Motor neuron (in vitro differentiated cells): ENCODE results near the gene ADAD2. TPM values are rescaled to one million over a fixed set of nuclear protein-coding genes. Genes with fewer than 3 reads are reported as not detected.

ENCODE experiments used
- ATAC-seq, 8 experiments: fragments of 200-7000 bp; cut with Tn5 transposase; replicated peaks in 6 of 8; 2 replicates each; pipeline ENCODE4 v1.8.0; 2021; ENCODE audit warnings: mild to moderate bottlenecking in 8 of 8, moderate library complexity in 8 of 8
- H3K27ac ChIP-seq, 2 donors: fragments of 250-450 bp; sonication (Bioruptor Pico); 2 replicates each; pipeline ENCODE4 v1.9.0; 2021; ENCODE audit warnings: antibody characterized with exemption in 2 of 2, mild to moderate bottlenecking in 2 of 2, moderate library complexity in 1 of 2
- H3K4me1 ChIP-seq, 2 donors: fragments of 250-450 bp; sonication (Bioruptor Pico); replicated peaks in 1 of 2; 2 replicates each; pipeline ENCODE4 v1.6.1; 2021; ENCODE audit warnings: antibody characterized with exemption in 2 of 2, mild to moderate bottlenecking in 2 of 2, moderate library complexity in 1 of 2
- H3K4me3 ChIP-seq, 5 donors: fragments of 250-450 bp; sonication (Bioruptor Pico); 2 replicates each; pipeline ENCODE4 v1.9.0; 2021; ENCODE audit warnings: antibody characterized with exemption in 5 of 5, mild to moderate bottlenecking in 5 of 5, moderate library complexity in 4 of 5
- WGBS, 10 experiments: fragments of 450-650 bp; shearing (Covaris generic); methylation state at CpG; one replicate each; pipeline ENCODE4 v1.0.0; 2022; 5-methylcytosine and 5-hydroxymethylcytosine counted together
- in situ Hi-C, 9 experiments: fragments of 400-800 bp; cut with MboI; loops; one replicate each; pipeline ENCODE4 v1.15.0; 2021; ENCODE audit warnings: low sequenced_read_pairs in 9 of 9, low pct_unique_long_range_greater_than_20kb in 2 of 9; ENCODE audit not compliant: unreplicated experiment in 9 of 9
- total RNA-seq, 8 experiments: library from RNA; unstranded; fragments of 300-600 nt; gene quantifications; 2 replicates each; pipeline versions ENCODE4 v1.2.3 to v1.2.4, GENCODE V29; 2022

Gene ADAD2
- total RNA-seq, 8 experiments from 2014 or later: 0.05 to 2.1 (median 0.81) TPM; not detected in 3

- ATAC-seq: no peak
- Histone ChIP-seq H3K4me1 (peaks cover 23 to 27% of the 10 kb centered on the region in 2 donors), H3K27ac (no peak overlapping the region), H3K4me3 (no peak overlapping the region)
- in situ Hi-C loops: no loop called here
- 80 to 100% (median 87%) methylated on average over 2 to 10 of the region's 25 CpGs; no CpG with 5 or more reads in 5 of the 10 experiments for WGBS, 10 experiments
These were observed 45.7 kb downstream of the ADAD2 start for GRCh38 chr16:84236671-84237070.

GRCh38 chr16:84237994-84238750 is 47.2 kb downstream of the ADAD2 start:
- no peak for ATAC-seq
- 42 to 98% (median 82%) methylated on average over 1 to 16 of the region's 17 CpGs; no CpG with 5 or more reads in 2 of the 10 experiments for whole genome bisulfite sequencing, 10 experiments

GRCh38 chr16:84239141-84239769 is 48.3 kb downstream of the ADAD2 start:
- peak in 1 of 8 experiments; percentile 18 for ATAC-seq
- Histone ChIP-seq H3K27ac (no peak overlapping the region), H3K4me3 (no peak overlapping the region), H3K4me1 (peaks cover 22 to 26% of the 10 kb centered on the region in 2 donors)
- WGBS, 10 experiments: 16 to 92% (median 60%) methylated on average over 2 to 7 of the region's 10 CpGs; no CpG with 5 or more reads in 2 of the 10 experiments
- in situ Hi-C loops: no loop called here

More at GRCh38 chr16:84237994-84238750, 47.2 kb downstream of the ADAD2 start:
- H3K4me3 ChIP-seq: no peak overlapping the region
- no peak overlapping the region for H3K27ac ChIP-seq
- in situ Hi-C loops: no loop called here
- H3K4me1 ChIP-seq: peaks cover 23 to 27% of the 10 kb centered on the region in 2 donors

GRCh38 chr16:84239909-84240308 is 49.0 kb downstream of the ADAD2 start, which contains the start of gene KCNG4:
Gene KCNG4 (minus strand): TSS chr16:84240012. CDS start chr16:84237485, 2,527 bp downstream.
- in situ Hi-C loops: no loop called here

GRCh38 chr16:84240455-84240854 is 49.5 kb downstream of the ADAD2 start:
- in situ Hi-C loops: no loop called here
- ATAC-seq: no peak
- 0 to 100% (median 86%) methylated on average over 1 to 2 of the region's 2 CpGs; no CpG with 5 or more reads in 4 of the 10 experiments for WGBS, 10 experiments
- Histone ChIP-seq H3K4me1 (peaks cover 10 to 18% of the 10 kb centered on the region in 2 donors), H3K27ac (no peak overlapping the region), H3K4me3 (no peak overlapping the region)

More at GRCh38 chr16:84239909-84240308, 49.0 kb downstream of the ADAD2 start, which contains the start of gene KCNG4:
- H3K4me3 ChIP-seq: no peak within 1 kb of the TSS
- peak in 6 of 8 experiments; percentile 24 to 55 (median 46) for ATAC-seq
- H3K4me1 ChIP-seq: peaks cover 15 to 19% of the 10 kb centered on the region in 2 donors
- no peak within 1 kb of the TSS for H3K27ac ChIP-seq
- 5 to 60% (median 34%) methylated on average over 1 to 5 of the region's 7 CpGs; no CpG with 5 or more reads in 6 of the 10 experiments for WGBS, 10 experiments

GRCh38 chr16:84241778-84242177 is 50.8 kb downstream of the ADAD2 start:
- 0 to 88% (median 80%) methylated on average over 1 of the region's 1 CpG; no CpG with 5 or more reads in 3 of the 10 experiments for whole genome bisulfite sequencing, 10 experiments
- Histone ChIP-seq H3K27ac (no peak overlapping the region), H3K4me3 (no peak overlapping the region), H3K4me1 (peaks cover 17 to 25% of the 10 kb centered on the region in 2 donors)
- in situ Hi-C loops: no loop called here
- no peak for ATAC-seq

- Histone ChIP-seq H3K27ac (no peak overlapping the region), H3K4me1 (peaks cover 17 to 25% of the 10 kb centered on the region in 2 donors), H3K4me3 (no peak overlapping the region)
- WGBS, 10 experiments: 8 to 100% (median 39%) methylated on average over 2 to 5 of the region's 9 CpGs; no CpG with 5 or more reads in 3 of the 10 experiments
- ATAC-seq: peak in 3 of 8 experiments; percentile 14 to 85 (median 77)
- in situ Hi-C loops: no loop called here
These were observed 51.9 kb downstream of the ADAD2 start for GRCh38 chr16:84242839-84243238.

- H3K4me1 ChIP-seq: peaks cover 17 to 25% of the 10 kb centered on the region in 2 donors
- in situ Hi-C loops: no loop called here
- 14 to 100% (median 93%) methylated on average over 1 of the region's 1 CpG; no CpG with 5 or more reads in 4 of the 10 experiments for WGBS, 10 experiments
- ATAC-seq: peak in 1 of 8 experiments; percentile 31
- no peak overlapping the region for H3K27ac ChIP-seq
- H3K4me3 ChIP-seq: no peak overlapping the region
These were observed 52.8 kb downstream of the ADAD2 start for GRCh38 chr16:84243732-84244131.

- Histone ChIP-seq H3K4me1 (peaks cover 13 to 22% of the 10 kb centered on the region in 2 donors), H3K4me3 (no peak overlapping the region), H3K27ac (no peak overlapping the region)
- 30 to 100% (median 69%) methylated on average over 2 of the region's 2 CpGs; no CpG with 5 or more reads in 5 of the 10 experiments for WGBS, 10 experiments
- in situ Hi-C loops: no loop called here
- ATAC-seq: no peak
These were observed 53.8 kb downstream of the ADAD2 start for GRCh38 chr16:84244728-84245127.

GRCh38 chr16:84245956-84246678 is 55.2 kb downstream of the ADAD2 start:
- 24 to 100% (median 77%) methylated on average over 1 to 10 of the region's 10 CpGs; no CpG with 5 or more reads in 1 of the 10 experiments for WGBS, 10 experiments
- H3K27ac ChIP-seq: peak overlapping the region; percentile 30 to 49
- peak in 3 of 8 experiments; percentile 13 to 49 (median 29) for ATAC-seq
- in situ Hi-C loops: no loop called here
- peaks cover 8 to 16% of the 10 kb centered on the region in 2 donors for H3K4me1 ChIP-seq
- no peak overlapping the region for H3K4me3 ChIP-seq

GRCh38 chr16:84246679-84247077 is 55.7 kb downstream of the ADAD2 start:
- in situ Hi-C loops: no loop called here
- ATAC-seq: peak in 2 of 8 experiments; percentile 45 to 51
- peaks cover 8 to 16% of the 10 kb centered on the region in 2 donors for H3K4me1 ChIP-seq
- no CpG with 5 or more reads among the region's 5 CpGs for WGBS, 10 experiments
- H3K4me3 ChIP-seq: no peak overlapping the region
- H3K27ac ChIP-seq: peak overlapping the region in 1 of 2 donors; percentile 49
